Memory B cell (primary cell): ENCODE data around the gene ENOX1.

Experiments used
- ATAC-seq: fragments of 150-1000 bp; cut with Tn5 transposase; 2 replicates; pipeline ENCODE4 v1.10.0; 2021; ENCODE audit warnings: low read depth, mild to moderate bottlenecking, moderate library complexity
- DNase-seq, 2 donors: peaks; one replicate each; pipeline ENCODE4 v3.0.0; 2022; ENCODE audit warnings: low spot score in 2 of 2
- H3K27ac Mint-ChIP-seq: one replicate; pipeline ENCODE4 v1.8.0; 2022; ENCODE audit warnings: mild to moderate bottlenecking, moderate library complexity, mixed read lengths
- H3K27me3 Mint-ChIP-seq: one replicate; pipeline ENCODE4 v1.8.0; 2022; ENCODE audit warnings: mixed read lengths
- H3K36me3 Mint-ChIP-seq: one replicate; pipeline ENCODE4 v1.8.0; 2022; ENCODE audit warnings: mild to moderate bottlenecking, mixed read lengths
- H3K4me1 Mint-ChIP-seq: one replicate; pipeline ENCODE4 v1.8.0; 2022; ENCODE audit warnings: mixed read lengths
- H3K4me3 Mint-ChIP-seq: one replicate; pipeline ENCODE4 v1.8.0; 2022; ENCODE audit warnings: mild to moderate bottlenecking, moderate library complexity, mixed read lengths
- H3K9me3 Mint-ChIP-seq: one replicate; pipeline ENCODE4 v1.8.0; 2022; ENCODE audit warnings: mixed read lengths

The ENOX1 gene

GRCh38 chr13:43776006-43776405, 10.8 kb downstream of the ENOX1 start:
- Mint-ChIP-seq H3K27me3 (peaks cover 16% of the 10 kb centered on the region), H3K4me1 (no peaks in the 10 kb centered on the region), H3K4me3 (no peak overlapping the region), H3K27ac (no peak overlapping the region), H3K9me3 (no peaks in the 10 kb centered on the region), H3K36me3 (no peaks in the 10 kb centered on the region)
- ATAC-seq (no peak), DNase-seq (no peak)

GRCh38 chr13:43773602-43774001, 13.2 kb downstream of the ENOX1 start:
- Mint-ChIP-seq H3K9me3 (no peaks in the 10 kb centered on the region), H3K27me3 (peaks cover 10% of the 10 kb centered on the region), H3K4me3 (no peak overlapping the region), H3K36me3 (no peaks in the 10 kb centered on the region), H3K27ac (no peak overlapping the region), H3K4me1 (no peaks in the 10 kb centered on the region)
- no peak for DNase-seq
- ATAC-seq: no peak

GRCh38 chr13:43770871-43771270, 15.9 kb downstream of the ENOX1 start:
- no peaks in the 10 kb centered on the region for H3K36me3 Mint-ChIP-seq
- H3K4me3 Mint-ChIP-seq: no peak overlapping the region
- H3K27me3 Mint-ChIP-seq: peaks cover 5% of the 10 kb centered on the region
- DNase-seq: no peak
- no peaks in the 10 kb centered on the region for H3K9me3 Mint-ChIP-seq
- no peak overlapping the region for H3K27ac Mint-ChIP-seq
- no peak for ATAC-seq
- no peaks in the 10 kb centered on the region for H3K4me1 Mint-ChIP-seq

GRCh38 chr13:43769529-43769928, 17.2 kb downstream of the ENOX1 start:
- Mint-ChIP-seq H3K9me3 (no peaks in the 10 kb centered on the region), H3K4me1 (no peaks in the 10 kb centered on the region), H3K27me3 (peaks cover 3% of the 10 kb centered on the region), H3K4me3 (no peak overlapping the region), H3K27ac (no peak overlapping the region), H3K36me3 (no peaks in the 10 kb centered on the region)
- DNase-seq: no peak
- no peak for ATAC-seq

GRCh38 chr13:43767341-43767931, 19.3 kb downstream of the ENOX1 start:
- Mint-ChIP-seq H3K4me1 (no peaks in the 10 kb centered on the region), H3K4me3 (no peak overlapping the region), H3K36me3 (no peaks in the 10 kb centered on the region), H3K27me3 (peaks cover 2% of the 10 kb centered on the region), H3K27ac (no peak overlapping the region), H3K9me3 (no peaks in the 10 kb centered on the region)
- ATAC-seq (no peak), DNase-seq (no peak)

GRCh38 chr13:43766725-43767124, 20.0 kb downstream of the ENOX1 start:
- Mint-ChIP-seq H3K27ac (no peak overlapping the region), H3K4me3 (no peak overlapping the region), H3K27me3 (peaks cover 2% of the 10 kb centered on the region), H3K36me3 (no peaks in the 10 kb centered on the region), H3K4me1 (no peaks in the 10 kb centered on the region), H3K9me3 (no peaks in the 10 kb centered on the region)
- DNase-seq (no peak), ATAC-seq (no peak)

GRCh38 chr13:43764349-43764748, 22.4 kb downstream of the ENOX1 start:
- Mint-ChIP-seq H3K9me3 (no peaks in the 10 kb centered on the region), H3K27ac (no peak overlapping the region), H3K4me3 (no peak overlapping the region), H3K4me1 (no peaks in the 10 kb centered on the region), H3K27me3 (peaks cover 5% of the 10 kb centered on the region), H3K36me3 (no peaks in the 10 kb centered on the region)
- no peak for DNase-seq
- no peak for ATAC-seq

- DNase-seq: no peak
- Mint-ChIP-seq H3K9me3 (no peaks in the 10 kb centered on the region), H3K27ac (no peak overlapping the region), H3K36me3 (no peaks in the 10 kb centered on the region), H3K4me1 (no peaks in the 10 kb centered on the region), H3K4me3 (no peak overlapping the region), H3K27me3 (peaks cover 5% of the 10 kb centered on the region)
- no peak for ATAC-seq
Measured at GRCh38 chr13:43763143-43763759, 23.5 kb downstream of the ENOX1 start.

GRCh38 chr13:43761616-43762315, 25.0 kb downstream of the ENOX1 start:
- Mint-ChIP-seq H3K9me3 (no peaks in the 10 kb centered on the region), H3K36me3 (no peaks in the 10 kb centered on the region), H3K4me1 (no peaks in the 10 kb centered on the region), H3K27ac (no peak overlapping the region), H3K4me3 (no peak overlapping the region), H3K27me3 (peaks cover 4% of the 10 kb centered on the region)
- DNase-seq (no peak), ATAC-seq (no peak)

GRCh38 chr13:43760257-43760656, 26.5 kb downstream of the ENOX1 start:
- ATAC-seq: no peak
- Mint-ChIP-seq H3K36me3 (no peaks in the 10 kb centered on the region), H3K4me3 (no peak overlapping the region), H3K27ac (no peak overlapping the region), H3K9me3 (no peaks in the 10 kb centered on the region), H3K27me3 (peaks cover 6% of the 10 kb centered on the region), H3K4me1 (no peaks in the 10 kb centered on the region)
- no peak for DNase-seq

- ATAC-seq: no peak
- peaks cover 6% of the 10 kb centered on the region for H3K27me3 Mint-ChIP-seq
- H3K9me3 Mint-ChIP-seq: no peaks in the 10 kb centered on the region
- H3K36me3 Mint-ChIP-seq: no peaks in the 10 kb centered on the region
- H3K4me3 Mint-ChIP-seq: no peak overlapping the region
- no peak for DNase-seq
- no peak overlapping the region for H3K27ac Mint-ChIP-seq
- no peaks in the 10 kb centered on the region for H3K4me1 Mint-ChIP-seq
Measured at GRCh38 chr13:43758834-43759233, 27.9 kb downstream of the ENOX1 start.

- H3K4me3 Mint-ChIP-seq: no peak overlapping the region
- ATAC-seq: no peak
Measured at GRCh38 chr13:43757266-43757665, 29.5 kb downstream of the ENOX1 start.

GRCh38 chr13:43755844-43756243, 30.9 kb downstream of the ENOX1 start:
- ATAC-seq (no peak), DNase-seq (no peak)
- H3K4me1 Mint-ChIP-seq: no peaks in the 10 kb centered on the region
- peaks cover 7% of the 10 kb centered on the region for H3K27me3 Mint-ChIP-seq
- no peak overlapping the region for H3K4me3 Mint-ChIP-seq
- H3K36me3 Mint-ChIP-seq: no peaks in the 10 kb centered on the region
- no peaks in the 10 kb centered on the region for H3K9me3 Mint-ChIP-seq
- H3K27ac Mint-ChIP-seq: no peak overlapping the region

More at GRCh38 chr13:43757266-43757665, 29.5 kb downstream of the ENOX1 start:
- Mint-ChIP-seq H3K27ac (no peak overlapping the region), H3K4me1 (no peaks in the 10 kb centered on the region), H3K9me3 (no peaks in the 10 kb centered on the region), H3K27me3 (peaks cover 7% of the 10 kb centered on the region), H3K36me3 (no peaks in the 10 kb centered on the region)
- no peak for DNase-seq

- Mint-ChIP-seq H3K27ac (no peak overlapping the region), H3K4me3 (no peak overlapping the region), H3K4me1 (no peaks in the 10 kb centered on the region), H3K36me3 (no peaks in the 10 kb centered on the region), H3K9me3 (no peaks in the 10 kb centered on the region), H3K27me3 (peaks cover 4% of the 10 kb centered on the region)
- DNase-seq: no peak
- ATAC-seq: no peak
Measured at GRCh38 chr13:43751624-43752023, 35.1 kb downstream of the ENOX1 start.

GRCh38 chr13:43749503-43749902, 37.3 kb downstream of the ENOX1 start:
- no peaks in the 10 kb centered on the region for H3K36me3 Mint-ChIP-seq
- no peak for DNase-seq

More at GRCh38 chr13:43749503-43749902, 37.3 kb downstream of the ENOX1 start:
- Mint-ChIP-seq H3K4me3 (no peak overlapping the region), H3K9me3 (peaks cover 2% of the 10 kb centered on the region), H3K27me3 (peaks cover 3% of the 10 kb centered on the region), H3K4me1 (no peaks in the 10 kb centered on the region), H3K27ac (no peak overlapping the region)
- ATAC-seq: no peak
